Fibroblast of lung (primary cell): Measurements from ENCODE around the gene FBXO33. TPM values are rescaled to one million over a fixed set of nuclear protein-coding genes. Genes with fewer than 3 reads are reported as not detected.

ENCODE experiments used
- DNase-seq, 2 donors: peaks; one replicate each; pipeline versions ENCODE4 v3.0.0 to v3.0.0-alpha.2; 2010; ENCODE audit warnings: low read depth in 2 of 2
- H2AFZ ChIP-seq: 2 replicates; pipeline ENCODE4 v1.5.1; 2012; ENCODE audit warnings: low read length, control low read depth, inconsistent platforms
- H3K27ac ChIP-seq: 2 replicates; pipeline ENCODE4 v1.5.1; 2011; ENCODE audit warnings: low read length, control low read depth; ENCODE audit not compliant: insufficient read depth
- H3K27me3 ChIP-seq: 2 replicates; pipeline ENCODE4 v1.5.1; 2011; ENCODE audit warnings: mild to moderate bottlenecking, low read length; ENCODE audit not compliant: control insufficient read depth, insufficient read depth
- H3K36me3 ChIP-seq: 2 replicates; pipeline ENCODE4 v1.5.1; 2011; ENCODE audit warnings: low read length; ENCODE audit not compliant: control insufficient read depth, insufficient read depth
- H3K4me1 ChIP-seq: 2 replicates; pipeline ENCODE4 v1.5.1; 2011; ENCODE audit warnings: low read length; ENCODE audit not compliant: control insufficient read depth, insufficient read depth; ENCODE audit errors: extremely low read depth
- H3K4me2 ChIP-seq: 2 replicates; pipeline ENCODE4 v1.5.1; 2011; ENCODE audit warnings: low read length, control low read depth; ENCODE audit not compliant: insufficient read depth; ENCODE audit errors: extremely low read depth
- H3K4me3 ChIP-seq, 4 experiments: fragments of 200-600 bp in 1 of 4; sonication (generic) in 1 of 4; replicated peaks in 1 of 4; 2 replicates each; pipeline ENCODE4 v1.5.1; 2011 to 2016; ENCODE audit warnings: low read length in 4 of 4, low read depth in 3 of 4, mild to moderate bottlenecking in 3 of 4, control low read depth in 2 of 4, inconsistent platforms in 1 of 4, mixed read lengths in 1 of 4; ENCODE audit not compliant: insufficient read depth in 1 of 4; ENCODE audit errors: control extremely low read depth in 1 of 4
- H3K79me2 ChIP-seq: 2 replicates; pipeline ENCODE4 v1.5.1; 2012; ENCODE audit warnings: mild to moderate bottlenecking, low read length, inconsistent platforms; ENCODE audit not compliant: control insufficient read depth, insufficient read depth
- H3K9ac ChIP-seq: 2 replicates; pipeline ENCODE4 v1.5.1; 2011; ENCODE audit warnings: mild to moderate bottlenecking, low read length, control low read depth; ENCODE audit not compliant: insufficient read depth
- H3K9me3 ChIP-seq: 2 replicates; pipeline ENCODE4 v1.5.1; 2012; ENCODE audit warnings: low read depth, low read length; ENCODE audit not compliant: control insufficient read depth, insufficient read depth
- H4K20me1 ChIP-seq: 2 replicates; pipeline ENCODE4 v1.5.1; 2011; ENCODE audit warnings: low read length; ENCODE audit not compliant: control insufficient read depth, insufficient read depth; ENCODE audit errors: extremely low read depth
- CTCF ChIP-seq, 2 donors: IDR thresholded peaks in 1 of 2; conservative IDR thresholded peaks in 1 of 2; 1 replicate in 1 of 2; 2 replicates in 1 of 2; pipeline ENCODE4 v1.5.1; 2011 to 2012; ENCODE audit warnings: low read length in 2 of 2, control low read depth in 1 of 2, inconsistent platforms in 1 of 2, low read depth in 1 of 2, mild to moderate bottlenecking in 1 of 2
- EZH2 ChIP-seq: IDR thresholded peaks from 2 replicates; pipeline ENCODE4 v1.5.1; 2012; ENCODE audit warnings: low read length, control low read depth, mild to moderate bottlenecking; ENCODE audit errors: missing control alignments
- polyA plus RNA-seq, 2 donors: library from polyadenylated mRNA; depleted of rRNA in 1 of 2; stranded (reverse) in 1 of 2; unstranded in 1 of 2; fragments of >200 nt; gene quantifications; 2 replicates each; pipeline ENCODE4 v1.2.1, GENCODE V29; 2011 to 2012; ENCODE audit warnings: missing spikeins in 1 of 2
- total RNA-seq: library from RNA; depleted of rRNA; stranded (reverse); fragments of >200 nt; gene quantifications from 2 replicates; pipeline ENCODE4 v1.2.1, GENCODE V29; 2014

Gene FBXO33
- total and polyA plus RNA-seq, 2 donors (not counting 1 experiment from before 2014, with no cell fraction given), result 12.6 to 16.3 TPM

DNA sequence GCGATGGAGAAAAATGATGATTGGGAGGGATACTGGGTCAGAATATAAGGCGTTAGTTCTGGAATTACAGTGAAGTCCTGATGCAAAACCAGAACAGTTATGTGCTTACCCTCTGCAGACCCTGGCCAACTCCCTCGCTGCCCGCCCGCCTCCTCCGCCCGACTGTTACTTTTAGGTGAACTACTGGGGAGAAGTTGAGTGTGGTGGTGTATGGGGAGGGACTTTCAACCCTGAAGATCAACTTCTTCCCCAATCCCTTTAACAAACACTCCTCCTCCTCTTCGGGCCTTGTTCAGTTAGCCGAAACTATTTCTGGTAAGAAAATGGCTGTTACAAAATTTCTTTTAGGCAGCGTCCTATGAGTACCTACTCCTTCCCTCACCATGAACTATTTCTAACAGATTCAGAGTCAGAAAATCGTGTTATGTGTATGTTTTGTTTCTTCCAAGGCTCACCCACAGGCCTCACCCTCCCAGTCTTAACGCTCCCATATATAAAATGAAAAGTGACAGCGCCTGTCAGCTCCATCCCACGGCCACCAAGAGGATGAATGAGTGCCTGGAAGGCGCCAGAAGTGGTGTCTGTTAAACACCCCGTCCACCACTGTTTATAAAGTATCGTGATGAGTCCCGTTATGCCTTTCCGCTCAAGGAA, 1.3 kb downstream of the FBXO33 start:
- Histone ChIP-seq H3K9me3 (no peaks in the 10 kb centered on the region), H3K9ac (peak overlapping the region; percentile 100), H3K4me2 (peak overlapping the region; percentile 95), H3K27ac (peak overlapping the region; percentile 100), H2AFZ (peak overlapping the region; percentile 70), H4K20me1 (no peaks in the 10 kb centered on the region), H3K4me1 (peaks cover 2% of the 10 kb centered on the region), H3K36me3 (no peaks in the 10 kb centered on the region), H3K4me3 (peak overlapping the region; percentile 86 to 95 (median 88)), H3K79me2 (peaks cover 35% of the 10 kb centered on the region), H3K27me3 (no peaks in the 10 kb centered on the region)
- peak; percentile 9 to 17 for DNase-seq
- TF ChIP-seq CTCF (conservative IDR thresholded peaks at IDR 0.05 in 1 of 2, IDR thresholded peaks at IDR 0.05 in 1 of 2; ENCODE audit: low read depth in 1 of 2, low read length in 2 of 2) (no peak), EZH2 (no peak)

DNA sequence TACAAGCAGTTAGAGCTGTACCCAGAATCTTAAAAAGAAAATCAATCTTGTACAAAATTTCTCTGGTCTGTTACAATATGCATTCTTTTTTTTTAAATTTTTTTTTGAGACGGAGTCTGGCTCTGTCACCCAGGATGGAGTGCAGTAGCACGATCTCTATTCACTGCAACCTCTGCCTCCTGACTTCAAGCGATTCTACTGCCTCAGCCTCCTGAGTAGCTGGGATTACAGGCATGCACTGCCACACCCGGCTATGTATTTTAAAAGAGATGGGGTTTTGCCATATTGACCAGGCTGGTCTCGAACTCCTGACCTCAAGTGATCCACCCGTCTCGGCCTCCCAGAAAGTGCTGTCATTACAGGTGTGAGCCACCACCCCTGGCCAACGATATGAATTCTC, 4.1 kb downstream of the FBXO33 start:
- no peak overlapping the region for H3K9ac ChIP-seq
- DNase-seq, result no peak
- no peaks in the 10 kb centered on the region for H3K4me1 ChIP-seq
- no peaks in the 10 kb centered on the region for H4K20me1 ChIP-seq
- peaks cover 39% of the 10 kb centered on the region for H3K79me2 ChIP-seq
- H2AFZ ChIP-seq, result no peak overlapping the region
- H3K4me2 ChIP-seq, result no peak overlapping the region
- no peak for TF ChIP-seq EZH2
- no peak for TF ChIP-seq CTCF (conservative IDR thresholded peaks at IDR 0.05 in 1 of 2, IDR thresholded peaks at IDR 0.05 in 1 of 2; ENCODE audit: low read depth in 1 of 2, low read length in 2 of 2)
- no peaks in the 10 kb centered on the region for H3K9me3 ChIP-seq
- no peak overlapping the region for H3K4me3 ChIP-seq
- H3K36me3 ChIP-seq, result no peaks in the 10 kb centered on the region
- no peaks in the 10 kb centered on the region for H3K27me3 ChIP-seq
- H3K27ac ChIP-seq, result no peak overlapping the region

GRCh38 chr14:39426605-39427004, 5.6 kb downstream of the FBXO33 start:
- no peak overlapping the region for H3K27ac ChIP-seq
- no peaks in the 10 kb centered on the region for H3K4me1 ChIP-seq
- no peaks in the 10 kb centered on the region for H3K36me3 ChIP-seq
- H3K27me3 ChIP-seq, result no peaks in the 10 kb centered on the region
- no peak overlapping the region for H3K4me2 ChIP-seq
- no peaks in the 10 kb centered on the region for H4K20me1 ChIP-seq
- H3K79me2 ChIP-seq, result peaks cover 37% of the 10 kb centered on the region
- H3K9ac ChIP-seq, result no peak overlapping the region
- H3K4me3 ChIP-seq, result no peak overlapping the region
- DNase-seq, result peak; percentile 58 to 71
- H2AFZ ChIP-seq, result no peak overlapping the region
- H3K9me3 ChIP-seq, result no peaks in the 10 kb centered on the region
- no peak for TF ChIP-seq EZH2
- peak in 1 of 2 donors; percentile 29 for TF ChIP-seq CTCF (conservative IDR thresholded peaks at IDR 0.05 in 1 of 2, IDR thresholded peaks at IDR 0.05 in 1 of 2; ENCODE audit: low read depth in 1 of 2, low read length in 2 of 2)
